Middle frontal gyrus (tissue), 1 donor: Measurements from ENCODE around the gene C1orf198.

ENCODE experiments used
- DNase-seq: peaks from one replicate; pipeline ENCODE4 v3.0.0-alpha.2; 2015; ENCODE audit warnings: low spot score; ENCODE audit errors: extremely low spot score

The C1orf198 gene

GRCh38 chr1:230787471-230787870 is 80.8 kb downstream of the C1orf198 start:
- no peak for DNase-seq
